ENCODE results near the gene SOX15. TPM values are rescaled to one million over a fixed set of nuclear protein-coding genes. Genes with fewer than 3 reads are reported as not detected.
A peak's percentile ranks its signal among the peaks of the same experiment; 100 is the strongest.

SOX15 gene
- total and polyA plus RNA-seq, 2 experiments from 2014 or later, result 0.13 to 0.89 TPM

- Histone ChIP-seq H3K79me2 (peaks cover 56% of the 10 kb centered on the region), H3K4me1 (ENCODE audit: insufficient read depth) (peaks cover 32% of the 10 kb centered on the region), H2AFZ (no peak overlapping the region), H3K36me3 (replicated peaks; ENCODE audit: insufficient read depth, low read depth) (peaks cover 3% of the 10 kb centered on the region), H3K9me2 (replicated peaks; ENCODE audit: insufficient read depth) (no peaks in the 10 kb centered on the region), H3K4me2 (peak overlapping the region; percentile 93), H3K27ac (peak overlapping the region; percentile 91), H3K4me3 (peak overlapping the region; percentile 68), H3K9me3 (ENCODE audit: low read depth) (no peaks in the 10 kb centered on the region), H3K27me3 (no peaks in the 10 kb centered on the region), H4K20me1 (ENCODE audit: insufficient read depth, poor library complexity, severe bottlenecking) (peaks cover 49% of the 10 kb centered on the region)
- peak; percentile 17 for DNase-seq (ENCODE audit: low spot score)
- WGBS (ENCODE audit: low lambda C conversion rate, missing lambda C conversion rate), result 23% methylated on average over 15 of the region's 15 CpGs
- TF ChIP-seq CTCF (IDR thresholded peaks at IDR 0.05; ENCODE audit: poor library complexity), result no peak
- TF ChIP-seq EZH2phosphoT487 (IDR thresholded peaks at IDR 0.05; ENCODE audit: low read depth, severe bottlenecking, unreplicated experiment), result no peak
- no peak for TF ChIP-seq EZH2 (IDR thresholded peaks at IDR 0.05; ENCODE audit: borderline replicate concordance)
Measured at GRCh38 chr17:7574176-7574953, 15.5 kb downstream of the SOX15 start.

- Histone ChIP-seq H2AFZ (no peak overlapping the region), H3K4me3 (peak overlapping the region; percentile 68), H3K9me2 (replicated peaks; ENCODE audit: insufficient read depth) (no peaks in the 10 kb centered on the region), H3K4me1 (ENCODE audit: insufficient read depth) (peaks cover 27% of the 10 kb centered on the region), H3K27me3 (no peaks in the 10 kb centered on the region), H3K79me2 (peaks cover 60% of the 10 kb centered on the region), H3K9me3 (ENCODE audit: low read depth) (no peaks in the 10 kb centered on the region), H3K27ac (peak overlapping the region; percentile 91), H3K36me3 (replicated peaks; ENCODE audit: insufficient read depth, low read depth) (peaks cover 3% of the 10 kb centered on the region), H3K4me2 (peak overlapping the region; percentile 93), H4K20me1 (ENCODE audit: insufficient read depth, poor library complexity, severe bottlenecking) (peaks cover 49% of the 10 kb centered on the region)
- peak; percentile 94 for DNase-seq (ENCODE audit: low spot score)
- TF ChIP-seq EZH2phosphoT487 (IDR thresholded peaks at IDR 0.05; ENCODE audit: low read depth, severe bottlenecking, unreplicated experiment), result no peak
- TF ChIP-seq EZH2 (IDR thresholded peaks at IDR 0.05; ENCODE audit: borderline replicate concordance), result no peak
- no peak for TF ChIP-seq CTCF (IDR thresholded peaks at IDR 0.05; ENCODE audit: poor library complexity)
- WGBS (ENCODE audit: low lambda C conversion rate, missing lambda C conversion rate), result under 1% methylated on average over 46 of the region's 71 CpGs
Measured at GRCh38 chr17:7573324-7574080, 16.4 kb downstream of the SOX15 start.

GRCh38 chr17:7572588-7573323, 17.1 kb downstream of the SOX15 start:
- Histone ChIP-seq H3K79me2 (peaks cover 60% of the 10 kb centered on the region), H3K4me1 (ENCODE audit: insufficient read depth) (peaks cover 26% of the 10 kb centered on the region), H3K27me3 (no peaks in the 10 kb centered on the region), H3K36me3 (replicated peaks; ENCODE audit: insufficient read depth, low read depth) (peaks cover 3% of the 10 kb centered on the region), H4K20me1 (ENCODE audit: insufficient read depth, poor library complexity, severe bottlenecking) (peaks cover 44% of the 10 kb centered on the region), H2AFZ (no peak overlapping the region), H3K9me2 (replicated peaks; ENCODE audit: insufficient read depth) (no peaks in the 10 kb centered on the region), H3K4me3 (peak overlapping the region; percentile 68), H3K27ac (peak overlapping the region; percentile 91), H3K4me2 (peak overlapping the region; percentile 93), H3K9me3 (ENCODE audit: low read depth) (no peaks in the 10 kb centered on the region)
- TF ChIP-seq EZH2phosphoT487 (IDR thresholded peaks at IDR 0.05; ENCODE audit: low read depth, severe bottlenecking, unreplicated experiment) (no peak), EZH2 (IDR thresholded peaks at IDR 0.05; ENCODE audit: borderline replicate concordance) (no peak), CTCF (IDR thresholded peaks at IDR 0.05; ENCODE audit: poor library complexity) (no peak)
- under 1% methylated on average over 53 of the region's 73 CpGs for WGBS (ENCODE audit: low lambda C conversion rate, missing lambda C conversion rate)
- peak; percentile 99 for DNase-seq (ENCODE audit: low spot score)

Data from hepatocyte (in vitro differentiated cells).